Vagina (tissue), 2 donors: Measurements from ENCODE around the gene METTL16. TPM values are rescaled to one million over a fixed set of nuclear protein-coding genes. Genes with fewer than 3 reads are reported as not detected.
A peak's percentile ranks its signal among the peaks of the same experiment; 100 is the strongest.

Experiments
- DNase-seq, 2 donors: peaks; one replicate each; pipeline ENCODE4 v3.0.0-alpha.2; 2017; ENCODE audit errors: extremely low spot score in 2 of 2
- H3K27ac ChIP-seq: fragments of 200-600 bp; sonication (generic); one replicate; pipeline ENCODE4 v1.5.1; 2019
- H3K27me3 ChIP-seq: fragments of 200-600 bp; sonication (generic); one replicate; pipeline ENCODE4 v1.5.1; 2019
- H3K36me3 ChIP-seq, 2 donors: fragments of 200-600 bp; sonication (generic); one replicate each; pipeline ENCODE4 v1.5.1; 2017 to 2019
- H3K4me1 ChIP-seq: fragments of 200-600 bp; sonication (generic); one replicate; pipeline ENCODE4 v1.5.1; 2019
- H3K4me3 ChIP-seq, 2 donors: fragments of 200-600 bp; sonication (generic); 1 replicate in 1 of 2; 2 replicates in 1 of 2; pipeline ENCODE4 v1.5.1; 2016 to 2019
- H3K9me3 ChIP-seq: fragments of 200-600 bp; sonication (generic); one replicate; pipeline ENCODE4 v1.5.1; 2019
- CTCF ChIP-seq, 3 experiments: fragments of 450-650 bp in 2 of 3; fragments of 200-600 bp in 1 of 3; sonication (generic) in 1 of 3; IDR thresholded peaks; one replicate each; pipeline ENCODE4 v1.5.1; 2017 to 2019; ENCODE audit warnings: antibody characterized with exemption in 3 of 3, mild to moderate bottlenecking in 2 of 3, moderate library complexity in 2 of 3
- POLR2A ChIP-seq, 2 donors: fragments of 450-650 bp; IDR thresholded peaks; one replicate each; pipeline ENCODE4 v1.6.1; 2017; ENCODE audit warnings: antibody characterized with exemption in 2 of 2, mild to moderate bottlenecking in 2 of 2, moderate library complexity in 2 of 2
- POLR2AphosphoS5 ChIP-seq, 2 donors: sonication (generic); formaldehyde crosslinking; IDR thresholded peaks; one replicate each; pipeline ENCODE4 v1.9.0; 2017; ENCODE audit warnings: antibody characterized with exemption in 2 of 2, mild to moderate bottlenecking in 2 of 2, low read depth in 1 of 2; ENCODE audit not compliant: insufficient read depth in 1 of 2
- intact Hi-C: fragments of 100-400 bp; cut with DNase I; formaldehyde crosslinking; loops from one replicate; pipeline ENCODE4 v1.15.1; 2023
- total RNA-seq: library from RNA; depleted of rRNA; stranded (reverse); fragments of >200 nt; gene quantifications from one replicate; pipeline ENCODE4 v1.2.3, GENCODE V29; 2016

METTL16 gene
- total RNA-seq, 1 donor from 2014 or later = 30.4 TPM

- no peaks in the 10 kb centered on the region for H3K9me3 ChIP-seq
- no peak overlapping the region for H3K27ac ChIP-seq
- peaks cover 0 to 26% of the 10 kb centered on the region in 2 donors for H3K36me3 ChIP-seq
- DNase-seq = no peak
- no peaks in the 10 kb centered on the region for H3K27me3 ChIP-seq
- TF ChIP-seq POLR2AphosphoS5 (IDR thresholded peaks at IDR 0.05; ENCODE audit: insufficient read depth in 1 of 2, low read depth in 1 of 2) (no peak), CTCF (IDR thresholded peaks at IDR 0.05) (no peak), POLR2A (IDR thresholded peaks at IDR 0.05) (no peak)
- no peak overlapping the region for H3K4me3 ChIP-seq
- intact Hi-C loops = no loop called here
- H3K4me1 ChIP-seq = no peaks in the 10 kb centered on the region
These were observed 139.0 kb downstream of the METTL16 start for GRCh38 chr17:2372681-2373080.

GRCh38 chr17:2372180-2372579, 139.5 kb downstream of the METTL16 start:
- no peak for TF ChIP-seq CTCF (IDR thresholded peaks at IDR 0.05)
- TF ChIP-seq POLR2A (IDR thresholded peaks at IDR 0.05) = no peak
- no peak for TF ChIP-seq POLR2AphosphoS5 (IDR thresholded peaks at IDR 0.05; ENCODE audit: insufficient read depth in 1 of 2, low read depth in 1 of 2)
- no peak overlapping the region for H3K27ac ChIP-seq
- H3K4me1 ChIP-seq = no peaks in the 10 kb centered on the region
- H3K4me3 ChIP-seq = no peak overlapping the region
- no peak for DNase-seq
- no peaks in the 10 kb centered on the region for H3K27me3 ChIP-seq
- intact Hi-C loops = no loop called here
- no peaks in the 10 kb centered on the region for H3K9me3 ChIP-seq
- peaks cover 0 to 24% of the 10 kb centered on the region in 2 donors for H3K36me3 ChIP-seq

GRCh38 chr17:2371183-2372130, 140.2 kb downstream of the METTL16 start:
- no peak for DNase-seq
- no peaks in the 10 kb centered on the region for H3K27me3 ChIP-seq
- H3K4me3 ChIP-seq = no peak overlapping the region
- H3K27ac ChIP-seq = no peak overlapping the region
- peaks cover 0 to 23% of the 10 kb centered on the region in 2 donors for H3K36me3 ChIP-seq
- intact Hi-C loops = no loop called here
- H3K4me1 ChIP-seq = no peaks in the 10 kb centered on the region
- H3K9me3 ChIP-seq = no peaks in the 10 kb centered on the region
- TF ChIP-seq POLR2AphosphoS5 (IDR thresholded peaks at IDR 0.05; ENCODE audit: insufficient read depth in 1 of 2, low read depth in 1 of 2) (no peak), POLR2A (IDR thresholded peaks at IDR 0.05) (no peak), CTCF (IDR thresholded peaks at IDR 0.05) (no peak)

DNA sequence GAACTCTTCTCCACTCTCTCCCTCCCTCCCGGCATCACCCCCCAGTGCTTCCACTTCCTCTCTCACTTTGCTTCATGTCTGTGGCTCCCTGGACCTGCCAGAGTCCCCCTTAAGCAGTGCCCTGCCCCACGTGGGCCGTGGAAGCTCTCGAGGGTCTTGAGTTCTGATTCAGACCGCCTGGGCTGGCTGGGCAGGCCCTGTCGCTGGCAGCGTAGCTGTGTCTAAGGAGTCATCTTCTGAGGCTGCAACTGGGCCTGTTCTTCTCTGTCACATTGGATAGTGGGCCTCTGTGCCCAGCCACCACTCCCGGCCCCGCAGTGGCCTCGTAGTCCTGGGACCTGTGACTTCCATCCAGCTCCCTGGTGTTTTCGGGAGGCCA, 141.5 kb downstream of the METTL16 start:
- H3K9me3 ChIP-seq = no peaks in the 10 kb centered on the region
- intact Hi-C loops = no loop called here
- DNase-seq = no peak
- H3K36me3 ChIP-seq = peaks cover 0 to 16% of the 10 kb centered on the region in 2 donors
- TF ChIP-seq POLR2A (IDR thresholded peaks at IDR 0.05) (no peak), CTCF (IDR thresholded peaks at IDR 0.05) (no peak), POLR2AphosphoS5 (IDR thresholded peaks at IDR 0.05; ENCODE audit: insufficient read depth in 1 of 2, low read depth in 1 of 2) (no peak)
- no peak overlapping the region for H3K4me3 ChIP-seq
- H3K27ac ChIP-seq = peak overlapping the region; percentile 21
- no peaks in the 10 kb centered on the region for H3K4me1 ChIP-seq
- H3K27me3 ChIP-seq = no peaks in the 10 kb centered on the region
